H9 (cell line): ENCODE measurements around the gene CD164. TPM values are rescaled to one million over a fixed set of nuclear protein-coding genes. Genes with fewer than 3 reads are reported as not detected.

ENCODE experiments used
- DNase-seq: peaks from one replicate; pipeline ENCODE4 v3.0.0-alpha.2; 2017
- H2AFZ ChIP-seq: one replicate; pipeline ENCODE4 v1.6.1; 2013; ENCODE audit warnings: mild to moderate bottlenecking, low read length, control low read depth, moderate library complexity
- H2AK5ac ChIP-seq: 2 replicates; pipeline ENCODE4 v1.6.1; 2013; ENCODE audit warnings: low read length, control low read depth, mixed read lengths; ENCODE audit not compliant: insufficient read length
- H2BK120ac ChIP-seq: one replicate; pipeline ENCODE4 v1.6.1; 2013; ENCODE audit warnings: low read depth, mild to moderate bottlenecking, low read length, control low read depth, inconsistent platforms; ENCODE audit not compliant: poor library complexity, severe bottlenecking
- H2BK12ac ChIP-seq: 2 replicates; pipeline ENCODE4 v1.6.1; 2013; ENCODE audit warnings: low read length, control low read depth, mixed read lengths, low read depth; ENCODE audit not compliant: insufficient read length
- H2BK15ac ChIP-seq: 2 replicates; pipeline ENCODE4 v1.6.1; 2013; ENCODE audit warnings: low read depth, low read length, control low read depth
- H2BK20ac ChIP-seq: one replicate; pipeline ENCODE4 v1.6.1; 2013; ENCODE audit warnings: low read depth, mild to moderate bottlenecking, low read length, control low read depth, inconsistent platforms; ENCODE audit not compliant: poor library complexity, severe bottlenecking
- H2BK5ac ChIP-seq: 2 replicates; pipeline ENCODE4 v1.6.1; 2013; ENCODE audit warnings: low read length, control low read depth, mixed read lengths; ENCODE audit not compliant: insufficient read length
- H3K14ac ChIP-seq: 2 replicates; pipeline ENCODE4 v1.6.1; 2013; ENCODE audit warnings: low read length, control low read depth; ENCODE audit not compliant: insufficient read depth
- H3K18ac ChIP-seq: 2 replicates; pipeline ENCODE4 v1.6.1; 2013; ENCODE audit warnings: low read depth, mild to moderate bottlenecking, mixed read lengths, low read length, control low read depth; ENCODE audit not compliant: insufficient read length
- H3K23ac ChIP-seq: 2 replicates; pipeline ENCODE4 v1.6.1; 2013; ENCODE audit warnings: low read length, control low read depth, mixed read lengths, low read depth; ENCODE audit not compliant: insufficient read length
- H3K23me2 ChIP-seq: 2 replicates; pipeline ENCODE4 v1.6.1; 2013; ENCODE audit warnings: low read depth, mild to moderate bottlenecking, mixed read lengths, low read length, control low read depth; ENCODE audit not compliant: insufficient read length, poor library complexity, severe bottlenecking
- H3K27ac ChIP-seq: 2 replicates; pipeline ENCODE4 v1.5.1; 2013; ENCODE audit warnings: low read length, control low read depth, mixed read lengths, low read depth; ENCODE audit not compliant: insufficient read length
- H3K27me3 ChIP-seq: 2 replicates; pipeline ENCODE4 v1.6.1; 2013; ENCODE audit warnings: low read length, control low read depth, inconsistent platforms; ENCODE audit not compliant: insufficient read depth
- H3K4ac ChIP-seq: 2 replicates; pipeline ENCODE4 v1.6.1; 2013; ENCODE audit warnings: low read depth, mild to moderate bottlenecking, control low read depth, inconsistent platforms, low read length, moderate library complexity
- H3K4me1 ChIP-seq: 2 replicates; pipeline ENCODE4 v1.6.1; 2013; ENCODE audit warnings: low read length, control low read depth, inconsistent platforms; ENCODE audit not compliant: insufficient read depth
- H3K4me2 ChIP-seq: 2 replicates; pipeline ENCODE4 v1.6.1; 2013; ENCODE audit warnings: low read length, control low read depth, mixed read lengths; ENCODE audit not compliant: insufficient read length, insufficient read depth
- H3K56ac ChIP-seq: 2 replicates; pipeline ENCODE4 v1.6.1; 2013; ENCODE audit warnings: low read depth, mild to moderate bottlenecking, mixed read lengths, low read length, control low read depth; ENCODE audit not compliant: insufficient read length
- H3K79me1 ChIP-seq: 2 replicates; pipeline ENCODE4 v1.6.1; 2013; ENCODE audit warnings: low read depth, mild to moderate bottlenecking, moderate library complexity, low read length, control low read depth, inconsistent platforms; ENCODE audit not compliant: insufficient read depth, poor library complexity, severe bottlenecking
- H3K79me2 ChIP-seq: 2 replicates; pipeline ENCODE4 v1.6.1; 2013; ENCODE audit warnings: low read length, control low read depth, inconsistent platforms; ENCODE audit not compliant: insufficient read depth
- H3K9ac ChIP-seq: 2 replicates; pipeline ENCODE4 v1.6.1; 2013; ENCODE audit warnings: low read length, control low read depth, mixed read lengths; ENCODE audit not compliant: insufficient read length; ENCODE audit errors: extremely low read depth
- H3K9me3 ChIP-seq: one replicate; pipeline ENCODE4 v1.6.1; 2013; ENCODE audit warnings: low read depth, low read length, inconsistent platforms; ENCODE audit not compliant: control insufficient read depth
- H3T11ph ChIP-seq: one replicate; pipeline ENCODE4 v1.6.1; 2013; ENCODE audit warnings: mild to moderate bottlenecking, low read length, control low read depth, inconsistent platforms
- H4K20me1 ChIP-seq: one replicate; pipeline ENCODE4 v1.6.1; 2013; ENCODE audit not compliant: control insufficient read depth, insufficient read length, insufficient read depth
- H4K5ac ChIP-seq: 2 replicates; pipeline ENCODE4 v1.6.1; 2013; ENCODE audit warnings: low read depth, mild to moderate bottlenecking, mixed read lengths, low read length, control low read depth; ENCODE audit not compliant: insufficient read length
- H4K8ac ChIP-seq: replicated peaks from 2 replicates; pipeline ENCODE4 v1.6.1; 2013; ENCODE audit warnings: low read length, control low read depth, mixed read lengths, low read depth; ENCODE audit not compliant: insufficient read length
- H4K91ac ChIP-seq: 2 replicates; pipeline ENCODE4 v1.6.1; 2013; ENCODE audit warnings: low read depth, mild to moderate bottlenecking, moderate library complexity, mixed read lengths, low read length, control low read depth; ENCODE audit not compliant: insufficient read length
- H3K27ac Mint-ChIP-seq, 3 experiments: 2 replicates in 2 of 3; 3 replicates in 1 of 3; pipeline ENCODE4 v1.8.0; 2020 to 2021; ENCODE audit warnings: mixed read lengths in 3 of 3, mild to moderate bottlenecking in 1 of 3, moderate library complexity in 1 of 3
- H3K27me3 Mint-ChIP-seq: 2 replicates; pipeline ENCODE4 v1.8.0; 2021; ENCODE audit warnings: low read depth, mild to moderate bottlenecking, moderate library complexity, mixed read lengths
- H3K36me3 Mint-ChIP-seq, 3 experiments: 2 replicates in 2 of 3; 3 replicates in 1 of 3; pipeline ENCODE4 v1.8.0; 2020 to 2021; ENCODE audit warnings: low read depth in 3 of 3, mixed read lengths in 3 of 3; ENCODE audit not compliant: insufficient read depth in 1 of 3
- H3K4me1 Mint-ChIP-seq, 2 experiments: 2 replicates each; pipeline ENCODE4 v1.8.0; 2020; ENCODE audit warnings: mixed read lengths in 2 of 2
- H3K4me3 Mint-ChIP-seq, 2 experiments: 2 replicates in 1 of 2; 3 replicates in 1 of 2; pipeline ENCODE4 v1.8.0; 2020 to 2021; ENCODE audit warnings: mild to moderate bottlenecking in 2 of 2, mixed read lengths in 2 of 2, moderate library complexity in 1 of 2
- H3K9me3 Mint-ChIP-seq, 2 experiments: 2 replicates in 1 of 2; 3 replicates in 1 of 2; pipeline ENCODE4 v1.8.0; 2020; ENCODE audit warnings: mild to moderate bottlenecking in 2 of 2, mixed read lengths in 2 of 2, moderate library complexity in 1 of 2
- CTCF ChIP-seq: fragments of 200-600 bp; sonication (generic); conservative IDR thresholded peaks from 3 replicates; pipeline ENCODE4 v1.8.0; 2021; ENCODE audit warnings: antibody characterized with exemption, mild to moderate bottlenecking
- WGBS: extraction: QIAGEN DNeasy Blood & Tissue Kit; methylation state at CpG from one replicate; pipeline ENCODE4 v1.1.7; 2013; ENCODE audit warnings: missing lambda C conversion rate, low lambda C conversion rate, mixed read lengths; ENCODE audit not compliant: insufficient read length; ENCODE audit errors: extremely low coverage; 5-methylcytosine and 5-hydroxymethylcytosine counted together
- total RNA-seq: library from RNA; stranded (reverse); gene quantifications from 2 replicates; pipeline ENCODE4 v1.2.1, GENCODE V29; 2021

CD164 gene
- total RNA-seq, 1 experiment from 2014 or later = 130 TPM

GRCh38 chr6:109327491-109327890, 54.8 kb downstream of the CD164 start:
- Histone ChIP-seq H3K4me1 (no peaks in the 10 kb centered on the region), H3K18ac (no peak overlapping the region), H3K56ac (no peak overlapping the region), H3K79me2 (no peaks in the 10 kb centered on the region), H3K27ac (no peak overlapping the region), H4K20me1 (no peaks in the 10 kb centered on the region), H3K14ac (no peak overlapping the region), H3K4me2 (no peak overlapping the region), H2BK120ac (no peak overlapping the region), H2BK5ac (no peak overlapping the region), H3K23me2 (no peaks in the 10 kb centered on the region), H2AK5ac (no peak overlapping the region), H2AFZ (no peak overlapping the region), H3K27me3 (no peaks in the 10 kb centered on the region; the same call in 1 of the 2 replicates), H3T11ph (no peak overlapping the region), H3K79me1 (no peaks in the 10 kb centered on the region), H3K4ac (no peak overlapping the region), H2BK15ac (no peak overlapping the region), H3K9me3 (no peaks in the 10 kb centered on the region), H2BK12ac (no peak overlapping the region), H2BK20ac (no peak overlapping the region), H4K8ac (no peak overlapping the region), H4K91ac (no peak overlapping the region), H3K9ac (no peak overlapping the region), H4K5ac (no peak overlapping the region), H3K23ac (no peak overlapping the region)
- no peaks in the 10 kb centered on the region for H3K9me3 Mint-ChIP-seq
- H3K27ac Mint-ChIP-seq = no peak overlapping the region
- H3K4me3 Mint-ChIP-seq = no peak overlapping the region
- WGBS = no CpG with 5 or more reads among the region's 4 CpGs
- H3K27me3 Mint-ChIP-seq = no peaks in the 10 kb centered on the region; the same call in 1 of the 2 replicates
- TF ChIP-seq CTCF = no peak
- no peaks in the 10 kb centered on the region for H3K36me3 Mint-ChIP-seq
- DNase-seq = no peak
- peaks cover 6 to 7% of the 10 kb centered on the region in 2 experiments for H3K4me1 Mint-ChIP-seq
